ENCODE results near the gene KSR2. TPM values are rescaled to one million over a fixed set of nuclear protein-coding genes. Genes with fewer than 3 reads are reported as not detected.

KSR2 gene
- total RNA-seq, 1 donor from 2014 or later: 0.30 TPM

DNA sequence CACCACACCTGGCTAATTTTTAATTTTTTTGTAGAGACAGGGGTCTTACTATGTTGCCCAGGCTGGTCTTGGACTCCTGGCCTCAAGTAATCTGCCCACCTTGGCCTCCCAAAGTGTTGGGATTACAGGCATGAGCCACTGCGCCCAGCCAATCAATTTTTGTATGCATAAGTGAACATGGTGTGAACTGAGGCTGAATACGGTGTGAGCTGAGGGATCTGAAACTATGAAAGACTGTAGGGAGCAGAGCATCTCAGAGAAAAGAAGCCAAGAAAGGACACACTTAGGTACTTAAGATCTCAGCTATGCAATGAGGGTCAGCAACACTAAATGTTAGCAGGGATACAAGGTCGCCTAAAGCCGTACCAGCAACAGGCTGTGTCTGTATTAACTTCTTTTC is 54.1 kb downstream of the KSR2 start:
- Mint-ChIP-seq H3K9me3 (no peaks in the 10 kb centered on the region), H3K4me1 (peaks cover 6% of the 10 kb centered on the region), H3K36me3 (no peaks in the 10 kb centered on the region), H3K27ac (no peak overlapping the region), H3K27me3 (ENCODE audit: insufficient read depth, low read depth) (no peaks in the 10 kb centered on the region), H3K4me3 (no peak overlapping the region)
- Histone ChIP-seq H3K36me3 (no peaks in the 10 kb centered on the region), H3K4me2 (no peak overlapping the region), H4K20me1 (ENCODE audit: low read depth) (no peaks in the 10 kb centered on the region), H3K9ac (no peak overlapping the region), H3F3A (ENCODE audit: low read depth) (no peaks in the 10 kb centered on the region), H3K9me3 (ENCODE audit: low read depth) (no peaks in the 10 kb centered on the region), H3K4me3 (no peak overlapping the region), H3K27me3 (no peaks in the 10 kb centered on the region), H3K4me1 (no peaks in the 10 kb centered on the region), H3K79me2 (ENCODE audit: low read depth) (no peaks in the 10 kb centered on the region), H3K27ac (no peak overlapping the region), H2AFZ (replicated peaks) (no peak overlapping the region)
- TF ChIP-seq, protein P1, sequence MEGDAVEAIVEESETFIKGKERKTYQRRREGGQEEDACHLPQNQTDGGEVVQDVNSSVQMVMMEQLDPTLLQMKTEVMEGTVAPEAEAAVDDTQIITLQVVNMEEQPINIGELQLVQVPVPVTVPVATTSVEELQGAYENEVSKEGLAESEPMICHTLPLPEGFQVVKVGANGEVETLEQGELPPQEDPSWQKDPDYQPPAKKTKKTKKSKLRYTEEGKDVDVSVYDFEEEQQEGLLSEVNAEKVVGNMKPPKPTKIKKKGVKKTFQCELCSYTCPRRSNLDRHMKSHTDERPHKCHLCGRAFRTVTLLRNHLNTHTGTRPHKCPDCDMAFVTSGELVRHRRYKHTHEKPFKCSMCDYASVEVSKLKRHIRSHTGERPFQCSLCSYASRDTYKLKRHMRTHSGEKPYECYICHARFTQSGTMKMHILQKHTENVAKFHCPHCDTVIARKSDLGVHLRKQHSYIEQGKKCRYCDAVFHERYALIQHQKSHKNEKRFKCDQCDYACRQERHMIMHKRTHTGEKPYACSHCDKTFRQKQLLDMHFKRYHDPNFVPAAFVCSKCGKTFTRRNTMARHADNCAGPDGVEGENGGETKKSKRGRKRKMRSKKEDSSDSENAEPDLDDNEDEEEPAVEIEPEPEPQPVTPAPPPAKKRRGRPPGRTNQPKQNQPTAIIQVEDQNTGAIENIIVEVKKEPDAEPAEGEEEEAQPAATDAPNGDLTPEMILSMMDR (IDR thresholded peaks at IDR 0.05): no peak
- TF ChIP-seq EZH2 (IDR thresholded peaks at IDR 0.05) (no peak), EZH2phosphoT487 (IDR thresholded peaks at IDR 0.05) (no peak)
- DNase-seq (ENCODE audit: low spot score): no peak

DNA sequence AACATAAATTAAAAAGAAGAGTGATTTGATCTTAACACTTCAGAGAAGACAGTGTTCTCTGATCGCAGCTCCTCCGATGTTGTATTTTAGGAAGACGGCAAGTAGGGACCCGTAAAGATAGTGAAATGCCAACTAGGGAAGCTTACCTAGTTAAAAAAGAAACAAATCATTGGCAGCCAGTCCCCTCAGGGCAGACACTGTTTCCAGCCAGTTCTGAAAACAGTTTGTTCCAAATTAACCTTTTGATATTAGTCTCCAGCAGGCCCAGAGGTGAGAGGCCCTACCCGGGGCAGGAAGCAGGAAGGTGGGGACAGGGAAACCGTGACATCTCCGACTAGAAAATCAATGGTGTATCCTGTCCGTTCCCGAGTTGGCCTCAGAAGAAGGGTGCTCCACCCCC is 56.0 kb downstream of the KSR2 start:
- H3K36me3 Mint-ChIP-seq: no peaks in the 10 kb centered on the region
- no peaks in the 10 kb centered on the region for H3K27me3 ChIP-seq
- H3K9ac ChIP-seq: no peak overlapping the region
- DNase-seq (ENCODE audit: low spot score): no peak
- H3K4me1 ChIP-seq: no peaks in the 10 kb centered on the region
- H3K4me1 Mint-ChIP-seq: no peaks in the 10 kb centered on the region
- H3K4me2 ChIP-seq: no peak overlapping the region
- H2AFZ ChIP-seq (replicated peaks): no peak overlapping the region
- no peak overlapping the region for H3K4me3 ChIP-seq
- no peaks in the 10 kb centered on the region for H3K9me3 Mint-ChIP-seq
- H3K27ac Mint-ChIP-seq: no peak overlapping the region
- no peak overlapping the region for H3K4me3 Mint-ChIP-seq
- no peaks in the 10 kb centered on the region for H3F3A ChIP-seq (ENCODE audit: low read depth)
- no peaks in the 10 kb centered on the region for H3K27me3 Mint-ChIP-seq (ENCODE audit: insufficient read depth, low read depth)
- H4K20me1 ChIP-seq (ENCODE audit: low read depth): no peaks in the 10 kb centered on the region
- H3K36me3 ChIP-seq: no peaks in the 10 kb centered on the region
- H3K27ac ChIP-seq: no peak overlapping the region
- TF ChIP-seq EZH2 (IDR thresholded peaks at IDR 0.05) (no peak), EZH2phosphoT487 (IDR thresholded peaks at IDR 0.05) (no peak)
- TF ChIP-seq, protein P1 (IDR thresholded peaks at IDR 0.05): no peak
- H3K9me3 ChIP-seq (ENCODE audit: low read depth): no peaks in the 10 kb centered on the region
- no peaks in the 10 kb centered on the region for H3K79me2 ChIP-seq (ENCODE audit: low read depth)

DNA sequence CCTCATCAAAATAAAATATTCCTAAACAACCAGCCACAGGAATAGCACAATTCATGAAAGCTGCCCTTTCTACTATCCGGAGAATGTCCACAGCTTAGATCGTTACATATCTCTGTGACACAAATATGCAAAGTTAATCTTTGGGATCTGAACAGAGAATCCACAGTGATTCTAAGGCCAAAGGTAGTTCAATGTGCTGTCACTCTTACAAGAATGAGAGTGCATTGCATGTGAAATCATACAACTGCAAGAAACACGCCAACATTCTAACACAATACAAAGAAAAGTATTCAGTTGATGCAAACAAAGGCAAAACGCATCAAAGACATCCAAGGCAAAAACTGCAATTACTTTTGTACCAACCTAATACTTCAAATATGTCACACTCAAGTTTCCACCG is 60.4 kb downstream of the KSR2 start:
- no peak overlapping the region for H3K27ac Mint-ChIP-seq
- no peak overlapping the region for H3K4me3 Mint-ChIP-seq
- no peaks in the 10 kb centered on the region for H4K20me1 ChIP-seq (ENCODE audit: low read depth)
- H3K27me3 ChIP-seq: no peaks in the 10 kb centered on the region
- no peak overlapping the region for H2AFZ ChIP-seq (replicated peaks)
- H3K4me1 Mint-ChIP-seq: no peaks in the 10 kb centered on the region
- H3K36me3 ChIP-seq: no peaks in the 10 kb centered on the region
- no peaks in the 10 kb centered on the region for H3K9me3 Mint-ChIP-seq
- no peaks in the 10 kb centered on the region for H3F3A ChIP-seq (ENCODE audit: low read depth)
- no peak overlapping the region for H3K27ac ChIP-seq
- no peaks in the 10 kb centered on the region for H3K27me3 Mint-ChIP-seq (ENCODE audit: insufficient read depth, low read depth)
- DNase-seq (ENCODE audit: low spot score): no peak
- no peak overlapping the region for H3K4me2 ChIP-seq
- H3K9ac ChIP-seq: no peak overlapping the region
- no peaks in the 10 kb centered on the region for H3K4me1 ChIP-seq
- TF ChIP-seq EZH2phosphoT487 (IDR thresholded peaks at IDR 0.05) (no peak), EZH2 (IDR thresholded peaks at IDR 0.05) (no peak)
- TF ChIP-seq, protein P1 (IDR thresholded peaks at IDR 0.05): no peak
- no peak overlapping the region for H3K4me3 ChIP-seq
- H3K79me2 ChIP-seq (ENCODE audit: low read depth): no peaks in the 10 kb centered on the region
- no peaks in the 10 kb centered on the region for H3K36me3 Mint-ChIP-seq
- no peaks in the 10 kb centered on the region for H3K9me3 ChIP-seq (ENCODE audit: low read depth)
